Activated T-cell treated with anti-CD3 and anti-CD28 coated beads, Interleukin-2, amount 50 U/mL, for 1 hour (primary cell): Measurements from ENCODE around the gene WNK2.

Source experiments
- DNase-seq: peaks from one replicate; pipeline ENCODE4 v3.0.0-alpha.2; 2020

Gene WNK2

DNA sequence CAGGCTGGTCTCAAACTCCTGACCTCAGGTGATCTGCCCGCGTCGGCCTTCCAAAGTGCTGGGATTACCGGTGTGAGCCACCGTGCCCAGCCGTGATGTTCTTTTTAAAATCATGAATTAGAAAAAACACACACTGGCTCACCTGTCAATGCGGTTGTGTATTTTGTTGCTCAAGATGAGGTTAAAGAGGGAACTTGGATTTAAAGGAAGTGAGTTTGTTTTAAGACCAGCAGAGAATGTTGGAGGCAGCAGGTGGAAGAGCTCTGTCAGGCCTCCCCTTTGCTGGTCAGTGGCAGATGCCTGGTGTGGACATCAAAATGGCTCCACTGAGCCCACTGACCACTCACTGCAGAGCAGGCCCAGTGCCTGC is 38.9 kb downstream of the WNK2 start:
- DNase-seq, result no peak

DNA sequence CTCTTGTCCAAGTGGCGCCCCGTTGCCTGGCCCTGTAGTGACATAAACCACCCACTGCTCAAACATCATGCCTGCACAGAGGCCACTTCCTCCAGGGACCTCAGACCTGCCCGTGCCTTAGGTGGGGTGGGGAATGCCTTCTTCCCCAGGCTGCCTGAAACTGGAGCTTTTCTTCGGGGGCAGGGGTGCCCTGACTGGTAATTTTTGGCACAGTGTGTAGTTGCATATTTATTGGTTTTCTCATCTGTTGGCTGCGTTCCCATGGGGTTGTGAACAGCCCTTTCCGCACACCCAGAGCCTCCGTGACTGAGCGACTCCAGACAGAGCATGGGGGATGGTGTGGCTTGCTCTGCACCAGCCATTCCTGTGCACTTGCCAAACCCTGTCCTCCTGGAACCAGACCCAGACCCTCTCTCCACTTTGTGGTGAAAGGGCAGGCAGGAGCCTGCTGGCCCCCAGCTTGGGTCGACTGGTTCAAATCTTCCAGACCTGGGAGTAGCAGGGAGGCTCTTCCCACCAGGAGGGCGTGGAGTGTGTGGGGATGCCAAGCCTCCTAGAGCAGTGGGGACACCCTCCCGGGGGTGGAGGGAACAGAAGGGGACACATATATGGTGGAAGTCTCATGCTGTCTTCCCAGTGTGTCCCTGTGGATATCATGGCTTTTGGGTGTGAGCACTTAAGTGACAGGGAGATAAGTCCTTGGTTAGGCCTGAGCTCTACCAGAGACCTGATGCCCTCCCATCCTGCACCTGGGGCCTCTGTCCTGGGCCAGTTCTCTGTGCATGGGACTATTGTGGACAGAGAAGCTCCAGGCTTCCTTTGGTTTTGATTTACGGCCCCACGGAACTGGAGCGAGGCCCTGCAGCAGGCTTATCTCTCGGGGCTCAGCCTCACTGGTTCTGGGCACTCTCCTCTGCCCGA is 39.6 kb downstream of the WNK2 start:
- DNase-seq, result no peak

DNA sequence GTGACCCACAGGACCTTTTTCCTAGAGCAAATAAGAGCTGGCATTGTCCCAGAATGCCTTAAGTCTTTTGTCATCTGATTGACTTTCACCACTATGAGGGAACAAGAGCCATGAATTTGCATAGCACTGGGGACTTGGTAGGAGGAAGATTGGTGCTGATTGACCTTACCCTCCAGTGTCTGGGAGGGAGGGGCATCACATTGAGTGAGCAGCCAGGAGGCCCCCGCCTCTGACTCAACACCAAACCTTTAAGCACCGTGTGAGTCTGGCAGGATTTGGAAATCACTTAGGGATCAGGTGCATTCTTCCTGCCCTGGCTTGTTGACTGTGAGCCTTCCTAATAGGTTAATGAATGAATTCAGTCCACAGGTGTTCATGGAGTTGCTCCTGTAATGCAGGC is 40.7 kb downstream of the WNK2 start:
- DNase-seq, result no peak

DNA sequence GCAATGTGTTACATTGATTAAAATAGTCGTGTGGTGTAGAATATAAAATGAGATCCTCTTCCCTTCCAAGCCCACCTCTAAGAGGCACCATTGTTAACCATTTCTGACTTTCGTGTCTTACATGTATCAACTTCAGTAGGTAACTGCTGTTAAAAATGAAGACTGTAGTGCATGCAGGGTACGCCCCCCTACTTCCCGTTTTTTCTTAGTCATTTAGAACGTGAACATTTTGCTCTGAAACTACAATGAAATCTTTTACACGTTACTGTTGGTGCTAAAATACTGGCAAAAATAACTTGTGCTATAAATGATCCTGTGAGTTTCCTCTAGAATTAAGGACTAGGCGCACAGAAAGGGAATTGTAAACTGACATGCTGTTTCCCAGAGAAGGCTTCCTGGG is 41.5 kb downstream of the WNK2 start:
- no peak for DNase-seq

DNA sequence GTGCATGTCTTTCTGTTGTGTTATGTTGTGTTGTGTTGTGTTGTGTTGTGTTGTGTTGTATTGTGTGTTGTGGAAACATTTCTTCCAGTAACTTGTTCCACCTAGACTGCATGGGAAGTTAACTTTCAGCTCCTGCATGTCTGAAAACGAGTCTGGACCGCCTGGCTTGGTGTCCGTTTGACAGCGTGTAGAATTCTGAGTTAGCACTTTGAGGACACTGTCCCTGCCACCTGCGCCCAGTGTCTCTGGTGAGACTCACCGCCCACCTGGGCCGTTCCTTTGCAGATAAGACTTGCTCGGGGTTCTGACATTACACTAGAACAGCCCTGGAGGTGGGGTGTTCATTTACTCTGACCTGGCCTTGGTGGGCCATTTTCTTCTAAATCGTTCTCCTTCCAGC is 42.0 kb downstream of the WNK2 start:
- DNase-seq, result no peak

DNA sequence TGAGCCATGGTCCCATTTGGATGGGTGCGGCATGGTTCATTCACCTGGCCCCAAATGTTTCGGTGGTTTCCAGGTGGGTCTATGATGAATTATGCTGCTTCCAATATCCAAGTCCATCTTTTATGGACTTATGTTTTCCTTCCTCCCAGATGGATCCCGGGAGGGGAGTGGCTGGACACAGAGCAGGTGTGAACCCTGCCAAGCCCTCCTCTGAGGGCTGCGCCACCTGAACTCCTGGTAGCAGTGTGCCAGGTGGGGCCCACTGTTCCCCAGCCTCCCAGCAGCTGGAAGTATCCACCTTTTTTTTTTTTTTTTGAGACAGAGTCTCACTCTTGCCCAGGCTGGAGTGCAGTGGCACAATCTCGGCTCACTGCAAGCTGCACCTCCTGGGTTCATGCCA is 42.9 kb downstream of the WNK2 start:
- DNase-seq, result no peak

DNA sequence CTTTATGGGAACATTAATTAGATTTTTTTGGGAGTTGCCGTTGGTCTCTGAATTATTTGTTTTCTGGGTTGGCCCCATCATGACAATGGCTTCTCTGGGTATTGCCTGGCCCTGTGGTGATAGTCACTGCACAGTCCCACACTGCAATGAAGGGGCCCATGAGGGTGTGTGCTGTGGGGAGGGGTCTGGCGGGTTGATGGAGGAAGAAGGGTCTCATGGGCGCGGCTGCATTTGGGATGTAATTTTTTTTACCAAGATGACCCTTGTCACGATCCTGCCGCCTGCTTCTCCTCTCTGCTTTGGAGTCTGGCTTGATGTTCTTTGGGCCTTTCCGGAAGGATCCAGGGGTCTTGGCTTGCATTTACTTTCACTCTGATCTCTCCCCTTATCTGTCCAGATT is 44.1 kb downstream of the WNK2 start:
- DNase-seq, result no peak

DNA sequence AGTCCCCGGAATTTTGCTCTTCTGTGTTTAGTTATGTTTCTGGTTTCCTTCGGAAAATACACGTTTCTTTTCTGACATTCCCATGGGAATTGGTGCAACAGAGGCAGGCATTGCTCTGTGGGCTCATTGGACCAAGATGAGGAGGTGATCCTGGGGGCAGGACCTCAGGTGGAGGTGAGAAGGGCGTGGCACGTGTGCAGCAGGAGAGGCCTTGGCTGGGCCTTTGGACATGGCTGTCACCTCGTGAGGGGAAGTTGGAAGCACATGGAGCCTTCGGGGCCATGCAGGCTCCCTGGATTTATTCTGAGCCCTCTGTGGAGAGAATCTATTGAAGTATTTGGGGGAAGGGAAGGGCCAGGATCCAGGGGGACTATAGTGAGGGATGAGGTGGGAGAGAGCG is 44.5 kb downstream of the WNK2 start:
- no peak for DNase-seq

DNA sequence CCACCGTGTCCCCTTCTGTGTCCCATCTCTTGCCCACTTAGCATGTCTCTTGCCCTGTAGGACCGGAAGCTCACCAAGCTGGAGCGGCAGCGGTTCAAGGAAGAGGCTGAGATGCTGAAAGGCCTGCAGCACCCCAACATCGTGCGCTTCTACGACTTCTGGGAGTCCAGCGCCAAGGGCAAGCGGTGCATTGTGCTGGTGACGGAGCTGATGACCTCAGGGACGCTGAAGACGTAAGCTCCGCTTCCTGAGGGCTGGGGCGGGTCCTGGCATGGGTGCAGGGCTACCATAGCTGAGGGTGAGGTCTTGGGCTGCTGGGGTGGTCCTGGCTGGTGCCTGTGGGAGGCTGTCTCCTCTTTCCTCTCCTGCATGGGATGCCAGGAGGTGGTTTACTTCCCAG is 45.7 kb downstream of the WNK2 start:
- no peak for DNase-seq

DNA sequence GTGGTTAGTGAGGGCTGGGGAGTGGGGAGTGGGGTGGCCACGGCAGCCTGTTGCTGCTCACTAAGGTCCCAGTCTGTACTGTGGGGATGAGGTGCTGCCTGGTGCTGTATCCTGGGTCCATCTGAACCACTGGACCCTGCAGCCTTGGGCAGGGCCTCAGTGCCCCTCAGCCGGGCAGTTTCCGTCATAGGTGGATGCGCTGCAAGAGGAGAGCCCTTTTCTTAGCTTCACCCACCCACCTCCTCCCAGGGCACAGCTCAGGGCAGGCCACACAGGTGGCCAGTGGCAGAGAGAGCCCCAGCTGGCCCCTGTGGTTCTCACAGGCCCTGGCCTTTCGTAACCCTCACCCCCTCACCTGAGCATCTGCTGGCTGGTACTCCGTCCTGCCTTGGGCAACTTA is 46.2 kb downstream of the WNK2 start:
- no peak for DNase-seq

DNA sequence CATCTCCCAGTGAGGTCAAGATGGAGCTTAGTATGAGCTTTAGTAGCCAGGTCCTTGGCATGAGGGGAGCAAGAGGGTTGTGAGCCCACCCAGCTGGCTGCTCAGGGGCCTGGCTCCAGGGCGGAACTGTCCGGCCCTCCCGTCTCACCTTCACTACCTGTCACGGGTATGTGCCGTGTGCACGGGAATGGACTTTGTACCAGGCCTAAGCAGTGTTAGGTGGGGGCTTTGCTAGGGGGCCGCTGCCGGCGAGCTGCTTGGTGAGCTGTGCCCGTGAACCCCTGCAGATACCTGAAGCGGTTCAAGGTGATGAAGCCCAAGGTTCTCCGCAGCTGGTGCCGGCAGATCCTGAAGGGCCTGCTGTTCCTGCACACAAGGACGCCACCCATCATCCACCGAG is 46.7 kb downstream of the WNK2 start:
- no peak for DNase-seq

DNA sequence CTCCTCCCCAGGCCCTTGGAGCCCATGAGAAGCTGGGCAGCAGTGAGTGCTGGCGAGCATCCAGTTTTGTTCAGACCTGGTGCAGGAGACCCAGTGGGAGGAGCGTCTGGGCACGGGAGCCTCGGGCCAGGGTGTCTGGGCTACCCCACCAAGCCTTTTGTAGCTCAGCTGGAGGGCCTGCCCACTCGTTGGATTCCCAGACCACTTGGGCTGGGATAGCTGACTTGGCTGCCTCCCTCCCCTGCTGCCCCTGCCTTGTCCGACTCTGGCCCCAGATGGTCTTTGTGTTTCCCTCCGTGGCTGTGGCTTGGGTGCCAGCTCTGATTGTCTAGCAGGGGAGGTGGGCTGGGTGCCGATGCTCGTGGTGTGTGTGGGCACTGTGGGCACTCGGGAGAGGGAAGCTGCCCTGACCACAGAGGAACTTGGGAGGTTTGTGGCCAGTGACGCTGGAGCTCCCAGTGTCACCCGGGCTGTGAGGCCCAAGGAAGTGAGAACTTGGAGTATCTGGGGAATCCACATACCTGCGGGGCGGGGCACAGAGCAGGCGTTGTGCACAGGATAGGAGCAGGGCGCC is 47.3 kb downstream of the WNK2 start:
- no peak for DNase-seq

DNA sequence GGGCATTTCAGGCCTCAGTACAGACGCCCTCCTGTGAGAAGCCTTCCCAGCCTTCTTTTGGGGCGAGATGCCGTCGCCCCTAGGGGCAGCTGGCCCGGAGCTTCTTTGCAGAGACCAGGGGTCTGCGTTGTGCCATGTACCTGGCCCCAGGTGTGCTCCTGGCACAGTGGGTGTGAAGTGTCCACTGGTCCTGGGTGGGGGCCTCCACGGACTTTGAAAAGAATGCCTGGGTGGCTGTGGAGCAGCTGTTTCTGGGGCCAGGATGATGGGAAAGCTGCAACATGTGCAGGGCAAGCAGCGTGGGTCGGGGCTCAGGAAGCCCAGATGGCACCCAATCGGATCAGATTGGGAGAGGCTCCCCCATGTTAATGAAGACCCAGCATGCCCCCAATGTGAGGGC is 47.8 kb downstream of the WNK2 start:
- no peak for DNase-seq

DNA sequence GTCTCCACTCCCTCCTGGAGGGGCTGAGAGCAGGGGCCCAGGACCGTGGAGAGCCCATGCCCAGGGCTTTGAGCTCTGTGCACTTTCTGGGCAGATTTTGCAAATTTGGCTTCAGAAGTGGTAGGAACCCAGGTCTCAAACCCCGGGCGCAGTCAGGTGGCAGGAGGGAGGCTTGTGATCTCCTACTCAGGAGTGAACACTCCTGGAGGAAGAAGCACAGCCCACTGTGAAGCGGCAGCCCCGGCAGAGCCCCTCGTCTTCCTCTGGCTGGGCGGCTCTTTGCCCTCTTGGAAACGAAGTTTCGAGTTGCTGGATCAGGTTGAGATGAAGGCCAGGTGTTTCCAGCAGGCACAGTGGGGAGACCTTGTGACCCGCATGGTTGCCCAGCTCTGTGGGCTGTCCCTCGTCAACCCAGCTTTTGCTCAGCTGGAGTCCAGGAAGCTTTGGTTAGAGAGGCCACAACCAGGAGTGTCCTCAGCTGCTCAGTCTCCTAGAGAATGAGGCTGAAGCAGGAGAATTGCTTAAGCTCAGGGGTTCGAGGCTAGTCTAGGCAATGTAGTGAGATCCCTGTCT is 48.5 kb downstream of the WNK2 start:
- no peak for DNase-seq

DNA sequence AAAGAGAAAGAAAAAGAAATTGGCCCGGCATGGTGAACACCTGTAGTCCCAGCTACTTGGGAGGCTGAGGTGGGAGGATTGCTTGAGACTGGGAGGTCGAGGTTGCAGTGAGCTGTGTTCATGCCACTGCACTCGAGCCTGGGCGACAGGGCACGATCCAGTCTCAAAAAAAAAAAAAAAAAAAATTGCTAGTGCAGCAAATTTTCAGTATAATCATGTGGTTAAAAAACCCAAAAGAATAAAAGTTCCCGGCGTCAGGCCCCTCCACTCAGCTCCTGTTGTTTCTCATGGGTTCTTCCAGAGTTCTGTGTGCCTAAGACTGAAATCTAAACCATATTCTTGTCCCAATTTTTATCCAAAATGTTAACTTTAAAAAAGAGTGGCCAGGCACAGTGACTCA is 49.1 kb downstream of the WNK2 start:
- no peak for DNase-seq

DNA sequence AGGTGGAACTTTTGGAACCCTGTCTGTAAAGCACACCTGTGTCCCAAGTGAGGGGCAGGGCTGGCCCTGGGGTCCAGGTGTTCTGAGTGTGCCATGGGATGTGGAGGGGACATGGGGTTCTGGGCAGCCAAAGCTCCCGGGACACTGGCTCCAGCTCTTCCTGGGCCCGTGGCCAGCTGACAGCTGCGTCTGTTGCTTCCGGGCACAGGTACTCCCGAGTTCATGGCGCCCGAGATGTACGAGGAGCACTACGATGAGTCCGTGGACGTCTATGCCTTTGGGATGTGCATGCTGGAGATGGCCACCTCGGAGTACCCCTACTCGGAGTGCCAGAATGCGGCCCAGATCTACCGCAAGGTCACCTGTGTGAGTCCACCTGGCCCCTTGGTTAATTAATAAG is 50.7 kb downstream of the WNK2 start:
- DNase-seq, result no peak

DNA sequence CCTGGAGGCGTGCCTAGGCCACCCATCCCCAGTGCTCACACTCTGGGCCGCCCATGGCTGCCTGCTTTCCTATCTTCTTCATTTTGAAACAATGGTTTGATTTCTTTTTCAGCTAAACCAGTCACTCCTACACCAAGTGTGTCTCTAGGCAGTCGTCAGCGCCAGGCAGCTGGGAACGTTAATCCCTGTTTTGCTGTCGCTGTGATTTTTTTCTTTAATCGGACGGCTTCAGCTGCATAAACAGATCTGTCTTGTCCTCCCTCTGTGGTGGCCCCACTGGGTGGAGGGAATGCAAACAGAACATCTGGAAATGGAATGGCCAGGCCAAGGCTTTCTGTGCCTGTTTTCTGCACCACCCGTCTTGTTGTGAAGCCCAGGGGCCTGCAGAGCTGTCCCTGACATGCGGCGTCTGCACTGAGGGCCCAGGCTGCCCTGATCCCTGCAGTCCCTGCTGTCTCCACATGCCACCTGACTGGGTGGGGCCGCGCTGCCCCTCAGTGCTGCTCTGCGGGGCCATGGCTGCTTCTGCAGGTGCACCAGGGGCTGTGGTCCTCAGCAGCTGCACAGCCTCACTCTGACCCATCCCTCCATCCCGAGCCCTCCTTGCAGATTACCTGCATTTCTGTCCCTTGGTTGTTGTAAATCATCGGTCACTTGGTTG is 51.5 kb downstream of the WNK2 start:
- DNase-seq, result no peak

DNA sequence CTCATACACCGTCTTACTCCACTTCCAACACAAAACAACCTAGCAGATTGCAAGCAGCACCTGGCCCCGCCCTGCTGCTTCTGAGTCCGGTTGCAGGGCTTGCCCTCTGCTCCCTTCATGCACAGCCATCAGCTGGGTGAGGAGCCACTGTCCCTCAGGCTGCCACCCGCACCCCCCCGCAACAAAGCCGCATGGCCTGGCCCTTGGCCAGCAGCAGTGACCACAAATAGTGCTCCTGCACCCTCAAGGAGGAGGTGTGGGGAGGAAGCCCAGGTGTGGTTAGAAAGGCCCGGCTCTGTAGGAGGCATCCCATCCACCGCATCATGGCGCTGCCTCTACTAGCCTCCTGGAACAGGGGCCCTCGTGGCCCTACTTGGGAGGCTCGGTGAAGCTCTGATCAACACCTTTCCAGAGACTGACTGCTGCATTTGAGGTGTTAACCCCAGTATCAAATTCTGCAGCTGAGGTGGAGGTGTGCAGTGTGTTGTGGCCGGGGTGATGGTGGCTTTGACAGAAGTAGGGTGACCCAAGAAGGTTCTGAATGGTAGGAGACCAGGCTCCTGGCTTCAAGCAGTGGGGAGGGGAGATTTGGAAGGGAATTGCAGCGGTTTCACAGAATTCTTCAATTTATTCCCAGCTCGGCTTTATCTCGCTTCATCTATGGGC is 52.7 kb downstream of the WNK2 start:
- DNase-seq, result no peak

DNA sequence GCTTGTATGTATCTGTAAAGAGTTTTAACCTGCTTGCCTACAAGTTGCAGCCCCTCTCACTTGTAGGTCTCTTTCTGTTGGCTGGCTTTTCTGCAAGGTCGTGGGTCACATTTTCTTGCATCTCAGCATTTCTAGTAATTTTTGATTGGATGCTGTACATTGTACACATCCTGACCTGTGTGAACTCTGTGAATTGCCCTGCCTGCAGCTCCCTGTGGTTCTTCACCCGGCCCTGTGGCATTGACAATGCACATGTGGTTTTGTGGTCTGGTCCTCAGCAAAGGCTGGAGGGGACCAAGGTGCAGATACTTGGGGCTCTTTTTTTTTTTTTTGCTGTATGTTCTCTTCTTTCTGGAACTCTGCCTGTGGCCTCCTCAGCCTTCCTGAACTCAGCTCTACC is 53.6 kb downstream of the WNK2 start:
- no peak for DNase-seq

DNA sequence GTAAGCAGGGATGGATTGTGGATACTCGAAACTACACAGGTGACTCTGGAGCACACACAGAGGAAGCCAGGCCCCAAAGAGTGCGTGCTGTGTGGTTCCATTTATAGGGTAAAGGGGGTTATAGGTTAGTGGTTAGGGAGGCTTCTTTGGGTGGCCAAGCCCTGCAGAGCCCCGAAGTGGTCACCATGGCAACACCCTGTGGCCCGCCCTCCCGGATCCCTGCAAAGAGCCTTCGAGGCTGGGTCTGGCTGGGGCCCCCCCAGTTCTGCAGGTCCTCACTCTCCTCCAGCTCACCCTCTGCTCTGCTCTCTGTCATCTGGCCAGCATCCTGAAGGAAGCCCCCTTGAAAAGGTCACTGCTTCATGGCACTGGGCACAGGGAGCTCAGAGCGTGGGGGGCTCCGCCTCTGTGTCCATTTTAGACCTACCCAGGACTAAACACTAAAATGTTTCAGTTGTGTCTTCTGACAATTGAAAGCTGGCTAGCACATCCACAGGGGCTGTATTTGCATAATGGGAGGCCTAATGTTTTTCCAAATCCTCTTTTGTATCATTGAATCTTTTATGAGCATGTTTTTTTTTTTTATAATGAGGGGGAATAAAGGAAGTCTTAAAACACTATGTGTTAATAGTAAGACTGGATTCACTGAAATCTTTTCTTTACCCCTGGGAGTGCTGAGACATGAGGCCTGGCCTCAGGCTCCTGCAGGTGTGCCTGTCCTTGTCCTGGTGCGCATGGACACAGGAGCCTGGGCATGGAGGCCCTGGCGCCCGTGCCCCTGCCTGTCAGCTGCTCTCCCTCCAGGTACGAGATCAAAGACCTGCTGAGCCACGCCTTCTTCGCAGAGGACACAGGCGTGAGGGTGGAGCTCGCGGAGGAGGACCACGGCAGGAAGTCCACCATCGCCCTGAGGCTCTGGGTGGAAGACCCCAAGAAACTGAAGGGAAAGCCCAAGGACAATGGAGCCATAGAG is 55.3 kb downstream of the WNK2 start:
- DNase-seq, result no peak

DNA sequence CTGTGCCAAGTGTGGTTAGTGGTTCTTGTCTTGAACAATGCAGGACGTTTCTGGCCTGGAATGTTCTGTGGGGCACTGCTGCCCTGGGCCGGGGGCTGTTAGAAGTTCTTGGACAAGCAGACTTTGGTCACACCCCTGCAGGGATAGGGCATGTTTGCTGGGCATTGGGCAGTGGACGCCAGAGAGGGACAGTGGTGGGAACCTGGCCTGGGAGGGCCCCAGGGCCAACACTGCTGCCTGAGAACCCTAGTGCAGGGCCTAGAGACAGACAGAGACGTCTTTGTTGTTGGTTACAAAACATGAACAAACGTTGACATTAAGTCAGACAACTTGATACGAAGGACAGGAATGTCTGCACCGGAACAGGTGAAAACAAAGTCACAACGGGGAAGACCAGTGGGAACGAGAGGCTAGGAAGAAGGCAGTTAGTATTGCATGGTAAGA is 57.0 kb downstream of the WNK2 start:
- DNase-seq, result no peak

DNA sequence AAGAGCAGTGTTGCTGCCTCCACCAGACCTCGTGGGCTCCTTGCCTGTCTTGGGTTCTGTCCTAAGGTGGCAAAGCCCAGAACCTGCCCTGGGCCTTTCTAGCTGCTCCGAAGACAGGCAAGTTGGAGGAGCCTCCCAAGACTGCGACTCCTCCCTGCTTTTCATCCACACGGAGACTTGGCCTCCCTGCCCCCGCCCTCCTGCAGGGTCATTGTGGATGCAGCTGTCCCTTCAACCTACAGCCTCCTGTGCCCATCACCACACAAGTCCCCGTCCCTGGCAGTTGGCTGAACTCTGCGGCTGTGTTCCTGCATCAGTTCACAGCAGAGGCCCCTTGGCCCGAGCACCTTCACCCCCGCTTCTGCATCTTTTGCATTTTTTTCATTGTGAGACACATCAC is 59.2 kb downstream of the WNK2 start:
- no peak for DNase-seq
